ENCODE measurements around the gene KRT7.

The KRT7 gene

GRCh38 chr12:52232674-52233461 is at the start of gene KRT7:
Gene KRT7, plus strand, starts transcription at chr12:52233243. Its CDS starts 54 bp downstream, at chr12:52233297.
- no peak for DNase-seq (ENCODE audit: low read depth in 2 of 2)

GRCh38 chr12:52183544-52183910 is 49.5 kb upstream of the KRT7 start:
- no peak for DNase-seq (ENCODE audit: low read depth in 2 of 2)

GRCh38 chr12:52183971-52184370 is 49.1 kb upstream of the KRT7 start:
- DNase-seq (ENCODE audit: low read depth in 2 of 2) = no peak

GRCh38 chr12:52184813-52185212 is 48.2 kb upstream of the KRT7 start:
- DNase-seq (ENCODE audit: low read depth in 2 of 2) = no peak

- DNase-seq (ENCODE audit: low read depth in 2 of 2) = no peak
Measured at GRCh38 chr12:52185400-52185967, 47.6 kb upstream of the KRT7 start.

GRCh38 chr12:52186118-52186840 is 46.8 kb upstream of the KRT7 start:
- DNase-seq (ENCODE audit: low read depth in 2 of 2) = peak; percentile 52 to 59

- no peak for DNase-seq (ENCODE audit: low read depth in 2 of 2)
Measured at GRCh38 chr12:52187206-52187605, 45.8 kb upstream of the KRT7 start.

GRCh38 chr12:52187640-52188039 is 45.4 kb upstream of the KRT7 start:
- DNase-seq (ENCODE audit: low read depth in 2 of 2) = no peak

GRCh38 chr12:52188658-52189057 is 44.4 kb upstream of the KRT7 start:
- DNase-seq (ENCODE audit: low read depth in 2 of 2) = no peak

- DNase-seq (ENCODE audit: low read depth in 2 of 2) = no peak
Measured at GRCh38 chr12:52189376-52190174, 43.5 kb upstream of the KRT7 start.

- DNase-seq (ENCODE audit: low read depth in 2 of 2) = no peak
Measured at GRCh38 chr12:52190860-52191729, 41.9 kb upstream of the KRT7 start.

- peak; percentile 95 to 96 for DNase-seq (ENCODE audit: low read depth in 2 of 2)
Measured at GRCh38 chr12:52191841-52192791, 40.9 kb upstream of the KRT7 start, which contains the start of gene KRT80. Gene KRT80, minus strand, starts transcription at chr12:52192014. Its CDS starts 112 bp downstream, at chr12:52191902.

- DNase-seq (ENCODE audit: low read depth in 2 of 2) = no peak
Measured at GRCh38 chr12:52193532-52193931, 39.5 kb upstream of the KRT7 start.

GRCh38 chr12:52193991-52194390 is 39.1 kb upstream of the KRT7 start:
- DNase-seq (ENCODE audit: low read depth in 2 of 2) = no peak

GRCh38 chr12:52195065-52195730 is 37.8 kb upstream of the KRT7 start:
- DNase-seq (ENCODE audit: low read depth in 2 of 2) = no peak

GRCh38 chr12:52197371-52198231 is 35.4 kb upstream of the KRT7 start:
- no peak for DNase-seq (ENCODE audit: low read depth in 2 of 2)

- DNase-seq (ENCODE audit: low read depth in 2 of 2) = no peak
Measured at GRCh38 chr12:52198454-52199215, 34.4 kb upstream of the KRT7 start.
